Heart left ventricle (tissue), 13 donors: ENCODE data around the gene AAR2.

ENCODE experiments used
- CTCF ChIP-seq, 12 donors: fragments of 200-600 bp; sonication (generic) in 4 of 12; IDR thresholded peaks; one replicate each; pipeline versions ENCODE4 v1.5.0 to v1.8.0; 2018 to 2022; ENCODE audit warnings: antibody characterized with exemption in 12 of 12, mild to moderate bottlenecking in 5 of 12
- POLR2A ChIP-seq, 2 donors: fragments of 450-650 bp; IDR thresholded peaks; one replicate each; pipeline ENCODE4 v1.6.1; 2017; ENCODE audit warnings: antibody characterized with exemption in 2 of 2, mild to moderate bottlenecking in 2 of 2, moderate library complexity in 2 of 2
- donor health status: ischemic (EF 13 %, LVEDD 7.1; RV severe dilation, severe dysfunction).
- donor health status: DM: no; HTN: yes; CAD: no.
- donor health status: DM: no; HTN: no; CAD: no.
- donor health status: ischemic (EF 25% LVEDD 6.9; RV normal size, moderate dysfunction).
- donor health status: ischemic (EF 25% LVEDD 5.7; RV mildly dilated, moderate dysfunction).
- donor health status: ischemic (EF 35%, LVEDD 5.7; RV mildly dilated, moderate dysfunction).
- donor health status: nonischemic (EF 11% LVEDD 7.7; RV severe dilation, severe dysfunction).
- donor health status: DM: yes; HTN: yes; CAD: no.
- donor health status: PGD.
- donor health status: ischemic (EF 29% LVEDD 5.4; RV normal size, mild dysfunction).
- donor health status: nonischemic (EF 23%, LVEDD 6.1; RV moderate dilation, normal function).

- TF ChIP-seq CTCF (IDR thresholded peaks at IDR 0.05) (no peak), POLR2A (IDR thresholded peaks at IDR 0.05) (no peak)
These were observed 41.3 kb downstream of the AAR2 start for GRCh38 chr20:36277546-36277945.
